DND-41 (cell line): ENCODE results near the gene C14orf180.

ENCODE experiments used
- ATAC-seq: fragments of 200-7000 bp; cut with Tn5 transposase; 3 replicates; pipeline ENCODE4 v1.9.1; 2021; ENCODE audit warnings: low read depth; ENCODE audit not compliant: insufficient read depth
- DNase-seq: peaks from one replicate; pipeline ENCODE4 v3.0.0-alpha.2; 2020
- H2AFZ ChIP-seq: 2 replicates; pipeline ENCODE4 v1.6.0; 2012; ENCODE audit warnings: low read depth, low read length
- H3K27ac ChIP-seq: 2 replicates; pipeline ENCODE4 v1.5.1; 2012; ENCODE audit warnings: low read length, inconsistent platforms
- H3K27me3 ChIP-seq: fragments of 200-600 bp; sonication (generic); 2 replicates; pipeline ENCODE4 v1.6.0; 2012; ENCODE audit warnings: low read length, mild to moderate bottlenecking, inconsistent platforms; ENCODE audit not compliant: insufficient read depth, poor library complexity
- H3K36me3 ChIP-seq: 2 replicates; pipeline ENCODE4 v1.5.1; 2012; ENCODE audit warnings: low read length, inconsistent platforms; ENCODE audit not compliant: insufficient read depth
- H3K4me1 ChIP-seq: 2 replicates; pipeline ENCODE4 v1.5.1; 2012; ENCODE audit warnings: mild to moderate bottlenecking, low read length; ENCODE audit not compliant: insufficient read depth
- H3K4me2 ChIP-seq: 2 replicates; pipeline ENCODE4 v1.6.0; 2012; ENCODE audit warnings: mild to moderate bottlenecking, moderate library complexity, low read length, inconsistent platforms; ENCODE audit not compliant: insufficient read depth
- H3K4me3 ChIP-seq, 2 experiments: fragments of 200-600 bp in 1 of 2; shearing (Covaris generic) in 1 of 2; 2 replicates each; pipeline ENCODE4 v1.5.1; 2012 to 2016; ENCODE audit warnings: inconsistent platforms in 2 of 2, low read length in 2 of 2, mild to moderate bottlenecking in 2 of 2, low read depth in 1 of 2, moderate library complexity in 1 of 2
- H3K79me2 ChIP-seq: 2 replicates; pipeline ENCODE4 v1.6.0; 2012; ENCODE audit warnings: low read length, inconsistent platforms; ENCODE audit not compliant: insufficient read depth
- H3K9ac ChIP-seq: 2 replicates; pipeline ENCODE4 v1.6.0; 2012; ENCODE audit warnings: low read depth, mild to moderate bottlenecking, inconsistent platforms, low read length, moderate library complexity
- H3K9me3 ChIP-seq: 2 replicates; pipeline ENCODE4 v1.5.1; 2012; ENCODE audit warnings: low read length, moderate library complexity, mild to moderate bottlenecking, inconsistent platforms; ENCODE audit not compliant: insufficient read depth, severe bottlenecking
- H4K20me1 ChIP-seq: 2 replicates; pipeline ENCODE4 v1.6.0; 2012; ENCODE audit warnings: low read length; ENCODE audit not compliant: insufficient read depth
- EZH2 ChIP-seq: IDR thresholded peaks from 3 replicates; pipeline ENCODE4 v1.6.1; 2012; ENCODE audit warnings: borderline replicate concordance, low read depth, mild to moderate bottlenecking, moderate library complexity, low read length, inconsistent platforms; ENCODE audit not compliant: severe bottlenecking
- TF ChIP-seq, protein P1 (sequence below): IDR thresholded peaks from 2 replicates; pipeline ENCODE4 v1.5.1; 2012; ENCODE audit warnings: borderline replicate concordance, low read length, moderate library complexity, mild to moderate bottlenecking; ENCODE audit not compliant: poor library complexity, severe bottlenecking; ENCODE audit errors: extremely low read depth

The C14orf180 gene

DNA sequence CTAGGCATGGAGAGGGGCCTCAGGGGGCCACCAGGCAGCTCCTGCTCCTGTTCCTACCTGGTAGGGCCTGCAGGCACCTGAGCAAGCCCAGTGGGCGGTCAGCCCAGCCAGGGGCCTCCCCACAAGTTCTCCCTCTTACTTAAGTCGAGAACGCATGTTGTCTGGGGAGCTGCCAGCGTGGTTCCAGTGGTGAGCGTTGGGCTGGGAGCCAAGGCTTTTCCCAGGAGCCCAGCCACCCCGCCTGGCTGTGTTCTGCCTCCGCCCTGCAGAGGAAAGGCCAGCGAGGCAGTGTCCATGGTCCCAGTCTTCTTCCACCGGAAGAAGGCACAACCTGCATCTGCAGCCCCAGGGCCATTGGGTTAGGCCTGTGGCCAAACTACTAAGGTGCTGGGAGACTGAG is 1.4 kb downstream of the C14orf180 start:
- Histone ChIP-seq H3K4me2 (no peak overlapping the region), H3K27ac (no peak overlapping the region), H3K4me1 (no peaks in the 10 kb centered on the region), H3K36me3 (no peaks in the 10 kb centered on the region), H3K4me3 (no peak overlapping the region), H3K9me3 (no peaks in the 10 kb centered on the region), H3K79me2 (no peaks in the 10 kb centered on the region), H3K27me3 (no peaks in the 10 kb centered on the region), H4K20me1 (peaks cover 2% of the 10 kb centered on the region; the same call in 1 of the 2 replicates), H2AFZ (no peak overlapping the region), H3K9ac (no peak overlapping the region)
- DNase-seq, result no peak
- ATAC-seq, result no peak
- no peak for TF ChIP-seq EZH2
- TF ChIP-seq, protein P1, sequence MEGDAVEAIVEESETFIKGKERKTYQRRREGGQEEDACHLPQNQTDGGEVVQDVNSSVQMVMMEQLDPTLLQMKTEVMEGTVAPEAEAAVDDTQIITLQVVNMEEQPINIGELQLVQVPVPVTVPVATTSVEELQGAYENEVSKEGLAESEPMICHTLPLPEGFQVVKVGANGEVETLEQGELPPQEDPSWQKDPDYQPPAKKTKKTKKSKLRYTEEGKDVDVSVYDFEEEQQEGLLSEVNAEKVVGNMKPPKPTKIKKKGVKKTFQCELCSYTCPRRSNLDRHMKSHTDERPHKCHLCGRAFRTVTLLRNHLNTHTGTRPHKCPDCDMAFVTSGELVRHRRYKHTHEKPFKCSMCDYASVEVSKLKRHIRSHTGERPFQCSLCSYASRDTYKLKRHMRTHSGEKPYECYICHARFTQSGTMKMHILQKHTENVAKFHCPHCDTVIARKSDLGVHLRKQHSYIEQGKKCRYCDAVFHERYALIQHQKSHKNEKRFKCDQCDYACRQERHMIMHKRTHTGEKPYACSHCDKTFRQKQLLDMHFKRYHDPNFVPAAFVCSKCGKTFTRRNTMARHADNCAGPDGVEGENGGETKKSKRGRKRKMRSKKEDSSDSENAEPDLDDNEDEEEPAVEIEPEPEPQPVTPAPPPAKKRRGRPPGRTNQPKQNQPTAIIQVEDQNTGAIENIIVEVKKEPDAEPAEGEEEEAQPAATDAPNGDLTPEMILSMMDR, result no peak

DNA sequence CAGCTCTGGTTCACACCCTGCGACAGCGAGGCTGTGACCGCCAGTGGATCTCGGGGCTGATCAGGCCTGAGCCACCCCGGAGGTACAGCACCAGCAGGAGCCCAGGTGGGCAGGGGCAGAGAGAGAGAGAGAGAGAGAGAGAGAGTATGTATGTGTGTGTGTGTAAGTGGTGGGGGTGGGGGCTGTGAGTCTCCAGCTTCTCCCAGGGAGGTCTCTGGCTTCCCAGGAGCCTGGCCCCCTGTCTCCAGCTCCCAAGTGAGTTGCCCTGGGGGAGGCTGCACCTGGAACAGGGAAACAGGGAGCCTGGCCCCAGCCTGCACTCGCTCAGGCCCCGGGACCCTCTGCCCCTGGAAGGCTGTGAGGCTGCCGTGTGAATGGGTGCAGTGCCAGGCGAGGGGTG is 2.0 kb downstream of the C14orf180 start:
- no peak overlapping the region for H3K4me2 ChIP-seq
- TF ChIP-seq, protein P1, result no peak

DNA sequence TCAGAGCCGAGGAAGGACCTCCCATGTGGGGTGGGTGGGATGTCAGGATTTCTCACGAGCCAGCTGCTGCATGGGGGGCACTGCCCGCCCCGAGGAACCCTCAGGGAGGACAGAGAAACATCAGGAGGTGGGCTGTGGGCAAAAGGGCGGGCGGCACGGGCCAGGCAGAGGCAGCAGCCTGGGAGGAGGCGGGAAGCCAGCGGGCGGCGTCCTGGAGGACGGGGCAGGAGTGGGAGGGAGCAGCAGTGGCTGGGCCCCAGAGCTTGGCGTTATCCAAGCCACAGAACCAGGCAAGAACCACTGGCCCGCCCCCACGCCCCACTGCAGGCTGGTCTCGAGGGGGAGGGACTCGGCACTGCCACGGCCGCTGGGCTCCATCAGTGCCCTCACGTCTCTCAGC is 2.4 kb downstream of the C14orf180 start:
- Histone ChIP-seq H3K9me3 (no peaks in the 10 kb centered on the region), H2AFZ (no peak overlapping the region), H3K9ac (no peak overlapping the region), H3K79me2 (no peaks in the 10 kb centered on the region), H3K27ac (no peak overlapping the region), H3K4me3 (no peak overlapping the region), H3K36me3 (no peaks in the 10 kb centered on the region), H3K27me3 (no peaks in the 10 kb centered on the region), H4K20me1 (peaks cover 2% of the 10 kb centered on the region; the same call in 1 of the 2 replicates), H3K4me2 (no peak overlapping the region), H3K4me1 (no peaks in the 10 kb centered on the region)
- no peak for DNase-seq
- ATAC-seq, result no peak
- no peak for TF ChIP-seq EZH2
- TF ChIP-seq, protein P1, result no peak

More for the DNA sequence above, 2.0 kb downstream of the C14orf180 start:
- Histone ChIP-seq H3K9ac (no peak overlapping the region), H3K27me3 (no peaks in the 10 kb centered on the region), H3K4me3 (no peak overlapping the region), H2AFZ (no peak overlapping the region), H3K9me3 (no peaks in the 10 kb centered on the region), H3K36me3 (no peaks in the 10 kb centered on the region), H4K20me1 (peaks cover 2% of the 10 kb centered on the region; the same call in 1 of the 2 replicates), H3K27ac (no peak overlapping the region), H3K79me2 (no peaks in the 10 kb centered on the region), H3K4me1 (no peaks in the 10 kb centered on the region)
- no peak for DNase-seq
- no peak for ATAC-seq

DNA sequence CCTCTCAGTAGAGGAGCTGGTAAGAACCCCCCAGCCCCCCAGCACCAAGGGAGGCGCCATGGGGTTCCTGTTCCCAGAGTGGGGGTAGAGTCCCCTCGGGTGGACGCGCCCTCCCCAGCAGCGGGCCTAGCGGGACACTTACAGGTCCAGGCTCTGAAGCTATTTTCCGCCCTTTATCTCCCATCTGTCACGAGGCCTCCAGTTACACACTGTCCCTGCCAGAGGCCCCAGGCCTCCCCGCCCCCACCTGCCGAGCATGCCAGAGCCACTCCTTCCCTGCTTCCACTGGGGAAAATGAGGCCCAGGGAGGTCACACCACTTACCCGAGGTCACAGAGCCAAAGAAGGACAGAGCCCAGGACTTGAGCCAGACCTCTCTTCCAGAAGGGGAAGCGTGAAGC is 3.1 kb downstream of the C14orf180 start:
- DNase-seq (no peak), ATAC-seq (no peak)
- no peak for TF ChIP-seq EZH2
- TF ChIP-seq, protein P1, result no peak
- Histone ChIP-seq H3K9ac (no peak overlapping the region), H4K20me1 (peaks cover 2% of the 10 kb centered on the region; the same call in 1 of the 2 replicates), H3K27me3 (no peaks in the 10 kb centered on the region), H3K9me3 (no peaks in the 10 kb centered on the region), H3K4me2 (no peak overlapping the region), H3K4me1 (no peaks in the 10 kb centered on the region), H2AFZ (no peak overlapping the region), H3K79me2 (no peaks in the 10 kb centered on the region), H3K27ac (no peak overlapping the region), H3K36me3 (no peaks in the 10 kb centered on the region), H3K4me3 (no peak overlapping the region)
